DND-41 (cell line): Measurements from ENCODE around the gene SYCE3.

Experiments used
- ATAC-seq: fragments of 200-7000 bp; cut with Tn5 transposase; 3 replicates; pipeline ENCODE4 v1.9.1; 2021; ENCODE audit warnings: low read depth; ENCODE audit not compliant: insufficient read depth
- DNase-seq: peaks from one replicate; pipeline ENCODE4 v3.0.0-alpha.2; 2020
- H2AFZ ChIP-seq: 2 replicates; pipeline ENCODE4 v1.6.0; 2012; ENCODE audit warnings: low read depth, low read length
- H3K27ac ChIP-seq: 2 replicates; pipeline ENCODE4 v1.5.1; 2012; ENCODE audit warnings: low read length, inconsistent platforms
- H3K27me3 ChIP-seq: fragments of 200-600 bp; sonication (generic); 2 replicates; pipeline ENCODE4 v1.6.0; 2012; ENCODE audit warnings: low read length, mild to moderate bottlenecking, inconsistent platforms; ENCODE audit not compliant: insufficient read depth, poor library complexity
- H3K36me3 ChIP-seq: 2 replicates; pipeline ENCODE4 v1.5.1; 2012; ENCODE audit warnings: low read length, inconsistent platforms; ENCODE audit not compliant: insufficient read depth
- H3K4me1 ChIP-seq: 2 replicates; pipeline ENCODE4 v1.5.1; 2012; ENCODE audit warnings: mild to moderate bottlenecking, low read length; ENCODE audit not compliant: insufficient read depth
- H3K4me2 ChIP-seq: 2 replicates; pipeline ENCODE4 v1.6.0; 2012; ENCODE audit warnings: mild to moderate bottlenecking, moderate library complexity, low read length, inconsistent platforms; ENCODE audit not compliant: insufficient read depth
- H3K4me3 ChIP-seq, 2 experiments: fragments of 200-600 bp in 1 of 2; shearing (Covaris generic) in 1 of 2; 2 replicates each; pipeline ENCODE4 v1.5.1; 2012 to 2016; ENCODE audit warnings: inconsistent platforms in 2 of 2, low read length in 2 of 2, mild to moderate bottlenecking in 2 of 2, low read depth in 1 of 2, moderate library complexity in 1 of 2
- H3K79me2 ChIP-seq: 2 replicates; pipeline ENCODE4 v1.6.0; 2012; ENCODE audit warnings: low read length, inconsistent platforms; ENCODE audit not compliant: insufficient read depth
- H3K9ac ChIP-seq: 2 replicates; pipeline ENCODE4 v1.6.0; 2012; ENCODE audit warnings: low read depth, mild to moderate bottlenecking, inconsistent platforms, low read length, moderate library complexity
- H3K9me3 ChIP-seq: 2 replicates; pipeline ENCODE4 v1.5.1; 2012; ENCODE audit warnings: low read length, moderate library complexity, mild to moderate bottlenecking, inconsistent platforms; ENCODE audit not compliant: insufficient read depth, severe bottlenecking
- H4K20me1 ChIP-seq: 2 replicates; pipeline ENCODE4 v1.6.0; 2012; ENCODE audit warnings: low read length; ENCODE audit not compliant: insufficient read depth
- EZH2 ChIP-seq: IDR thresholded peaks from 3 replicates; pipeline ENCODE4 v1.6.1; 2012; ENCODE audit warnings: borderline replicate concordance, low read depth, mild to moderate bottlenecking, moderate library complexity, low read length, inconsistent platforms; ENCODE audit not compliant: severe bottlenecking
- TF ChIP-seq, protein P1 (sequence below): IDR thresholded peaks from 2 replicates; pipeline ENCODE4 v1.5.1; 2012; ENCODE audit warnings: borderline replicate concordance, low read length, moderate library complexity, mild to moderate bottlenecking; ENCODE audit not compliant: poor library complexity, severe bottlenecking; ENCODE audit errors: extremely low read depth

The SYCE3 gene

GRCh38 chr22:50553310-50553709 lies 9.4 kb downstream of the SYCE3 start:
- H3K4me1 ChIP-seq: no peaks in the 10 kb centered on the region
- H3K36me3 ChIP-seq: no peaks in the 10 kb centered on the region
- no peaks in the 10 kb centered on the region for H3K79me2 ChIP-seq
- no peak overlapping the region for H3K4me2 ChIP-seq
- H3K27ac ChIP-seq: no peak overlapping the region
- H3K9me3 ChIP-seq: no peaks in the 10 kb centered on the region
- TF ChIP-seq, protein P1, sequence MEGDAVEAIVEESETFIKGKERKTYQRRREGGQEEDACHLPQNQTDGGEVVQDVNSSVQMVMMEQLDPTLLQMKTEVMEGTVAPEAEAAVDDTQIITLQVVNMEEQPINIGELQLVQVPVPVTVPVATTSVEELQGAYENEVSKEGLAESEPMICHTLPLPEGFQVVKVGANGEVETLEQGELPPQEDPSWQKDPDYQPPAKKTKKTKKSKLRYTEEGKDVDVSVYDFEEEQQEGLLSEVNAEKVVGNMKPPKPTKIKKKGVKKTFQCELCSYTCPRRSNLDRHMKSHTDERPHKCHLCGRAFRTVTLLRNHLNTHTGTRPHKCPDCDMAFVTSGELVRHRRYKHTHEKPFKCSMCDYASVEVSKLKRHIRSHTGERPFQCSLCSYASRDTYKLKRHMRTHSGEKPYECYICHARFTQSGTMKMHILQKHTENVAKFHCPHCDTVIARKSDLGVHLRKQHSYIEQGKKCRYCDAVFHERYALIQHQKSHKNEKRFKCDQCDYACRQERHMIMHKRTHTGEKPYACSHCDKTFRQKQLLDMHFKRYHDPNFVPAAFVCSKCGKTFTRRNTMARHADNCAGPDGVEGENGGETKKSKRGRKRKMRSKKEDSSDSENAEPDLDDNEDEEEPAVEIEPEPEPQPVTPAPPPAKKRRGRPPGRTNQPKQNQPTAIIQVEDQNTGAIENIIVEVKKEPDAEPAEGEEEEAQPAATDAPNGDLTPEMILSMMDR: no peak
- no peak for TF ChIP-seq EZH2
- DNase-seq (no peak), ATAC-seq (no peak)
- H3K4me3 ChIP-seq: no peak overlapping the region
- no peak overlapping the region for H2AFZ ChIP-seq
- H4K20me1 ChIP-seq: no peaks in the 10 kb centered on the region
- no peaks in the 10 kb centered on the region for H3K27me3 ChIP-seq
- H3K9ac ChIP-seq: no peak overlapping the region

- TF ChIP-seq, protein P1: no peak
- no peak for DNase-seq
- Histone ChIP-seq H3K4me1 (no peaks in the 10 kb centered on the region), H3K4me3 (no peak overlapping the region), H3K79me2 (no peaks in the 10 kb centered on the region), H3K9ac (no peak overlapping the region), H3K4me2 (no peak overlapping the region), H3K27me3 (no peaks in the 10 kb centered on the region), H3K27ac (no peak overlapping the region), H4K20me1 (no peaks in the 10 kb centered on the region), H3K36me3 (no peaks in the 10 kb centered on the region), H3K9me3 (no peaks in the 10 kb centered on the region), H2AFZ (no peak overlapping the region)
- no peak for ATAC-seq
These were observed 11.5 kb downstream of the SYCE3 start for GRCh38 chr22:50551160-50551752.

DNA sequence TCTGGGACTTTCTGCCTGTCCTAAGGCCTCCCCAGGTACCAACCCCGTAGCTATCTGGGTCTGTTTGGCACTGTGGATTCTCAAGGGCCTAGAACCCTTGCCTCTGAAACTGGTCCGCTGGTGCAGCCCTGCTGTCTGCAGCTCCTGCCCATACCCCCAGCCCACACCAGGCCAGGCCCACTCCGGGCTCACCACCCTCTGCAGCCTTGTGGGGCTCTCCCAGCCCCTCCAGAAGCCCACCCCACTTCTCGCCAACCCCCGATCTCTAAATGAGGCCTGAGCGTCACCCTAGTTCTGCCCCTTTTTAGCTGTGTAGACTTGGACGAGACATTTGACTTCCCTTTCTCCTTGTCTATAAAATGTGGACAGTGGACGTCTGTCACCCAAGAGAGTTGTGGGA lies 12.3 kb downstream of the SYCE3 start:
- Histone ChIP-seq H3K27ac (no peak overlapping the region), H3K4me1 (peaks cover 8% of the 10 kb centered on the region), H3K79me2 (no peaks in the 10 kb centered on the region), H3K36me3 (no peaks in the 10 kb centered on the region), H2AFZ (no peak overlapping the region), H4K20me1 (no peaks in the 10 kb centered on the region), H3K9me3 (no peaks in the 10 kb centered on the region), H3K4me3 (no peak overlapping the region), H3K9ac (no peak overlapping the region), H3K27me3 (no peaks in the 10 kb centered on the region), H3K4me2 (no peak overlapping the region)
- DNase-seq (no peak), ATAC-seq (no peak)
- TF ChIP-seq, protein P1: no peak
- TF ChIP-seq EZH2: no peak
